ENCODE data around the gene PTPRH.
"Not testable (repeated sequence)": the region's sequence is repeated elsewhere in the genome, so short reads cannot be mapped to it uniquely, and the experiment has no call there.

Gene PTPRH

GRCh38 chr19:55173714-55174409 lies 35.4 kb downstream of the PTPRH start:
- Histone ChIP-seq H3K9ac (ENCODE audit: low read length in 5 of 5) (no peak overlapping the region), H3K27ac (ENCODE audit: low read depth, low read length) (no peak overlapping the region), H3K36me3 (ENCODE audit: control insufficient read depth in 5 of 5, insufficient read depth in 5 of 5, low read length in 5 of 5) (no peaks in the 10 kb centered on the region), H3K4me3 (ENCODE audit: low read depth in 1 of 5, low read length in 5 of 5) (peak overlapping the region in 3 of 5 donors; percentile 34 to 46 (median 38)), H3K9me3 (ENCODE audit: control insufficient read depth in 5 of 5, low read length in 5 of 5) (peaks cover 0 to 3% (median 0%) of the 10 kb centered on the region in 5 donors), H3K27me3 (ENCODE audit: control insufficient read depth in 5 of 5, insufficient read depth in 4 of 5, low read length in 5 of 5) (peaks cover 63 to 89% (median 72%) of the 10 kb centered on the region in 5 donors), H3K4me1 (ENCODE audit: control insufficient read depth in 5 of 5, insufficient read depth in 5 of 5, low read length in 5 of 5) (peaks cover 0 to 11% (median 8%) of the 10 kb centered on the region in 5 donors)

- Histone ChIP-seq H3K4me3 (ENCODE audit: low read depth in 1 of 5, low read length in 5 of 5) (peak overlapping the region in 3 of 5 donors; percentile 34 to 46 (median 38)), H3K36me3 (ENCODE audit: control insufficient read depth in 5 of 5, insufficient read depth in 5 of 5, low read length in 5 of 5) (no peaks in the 10 kb centered on the region), H3K9me3 (ENCODE audit: control insufficient read depth in 5 of 5, low read length in 5 of 5) (peaks cover 0 to 3% (median 0%) of the 10 kb centered on the region in 5 donors), H3K27ac (ENCODE audit: low read depth, low read length) (no peak overlapping the region), H3K9ac (ENCODE audit: low read length in 5 of 5) (no peak overlapping the region), H3K27me3 (ENCODE audit: control insufficient read depth in 5 of 5, insufficient read depth in 4 of 5, low read length in 5 of 5) (peaks cover 60 to 84% (median 70%) of the 10 kb centered on the region in 5 donors), H3K4me1 (ENCODE audit: control insufficient read depth in 5 of 5, insufficient read depth in 5 of 5, low read length in 5 of 5) (peaks cover 0 to 9% (median 7%) of the 10 kb centered on the region in 5 donors)
Measured at GRCh38 chr19:55173186-55173713, 36.1 kb downstream of the PTPRH start.

DNA sequence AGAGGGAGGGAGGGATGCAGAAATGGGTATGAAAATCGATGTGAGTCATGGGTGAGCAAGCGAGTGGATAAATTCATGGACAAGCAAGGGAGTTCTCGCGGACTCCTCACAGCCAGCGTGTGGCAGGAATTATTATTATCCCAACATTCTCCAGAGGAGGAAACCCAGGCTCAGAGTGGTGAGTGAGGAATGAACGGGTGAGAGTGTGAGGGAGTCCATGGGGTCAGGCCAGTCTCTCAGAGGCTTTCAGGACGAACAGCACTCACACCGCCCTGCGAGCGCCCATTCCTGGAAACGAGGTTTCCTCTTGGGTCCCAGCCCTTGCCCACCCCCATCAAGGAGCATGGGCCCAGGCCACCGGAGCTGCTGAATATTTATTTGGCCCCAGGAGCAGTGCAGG lies 36.6 kb downstream of the PTPRH start:
- Histone ChIP-seq H3K9ac (ENCODE audit: low read length in 5 of 5) (no peak overlapping the region), H3K4me1 (ENCODE audit: control insufficient read depth in 5 of 5, insufficient read depth in 5 of 5, low read length in 5 of 5) (peaks cover 0 to 9% (median 7%) of the 10 kb centered on the region in 5 donors), H3K4me3 (ENCODE audit: low read depth in 1 of 5, low read length in 5 of 5) (no peak overlapping the region), H3K36me3 (ENCODE audit: control insufficient read depth in 5 of 5, insufficient read depth in 5 of 5, low read length in 5 of 5) (no peaks in the 10 kb centered on the region), H3K27ac (ENCODE audit: low read depth, low read length) (no peak overlapping the region), H3K27me3 (ENCODE audit: control insufficient read depth in 5 of 5, insufficient read depth in 4 of 5, low read length in 5 of 5) (peaks cover 55 to 80% (median 66%) of the 10 kb centered on the region in 5 donors), H3K9me3 (ENCODE audit: control insufficient read depth in 5 of 5, low read length in 5 of 5) (peaks cover 0 to 3% (median 0%) of the 10 kb centered on the region in 5 donors)

DNA sequence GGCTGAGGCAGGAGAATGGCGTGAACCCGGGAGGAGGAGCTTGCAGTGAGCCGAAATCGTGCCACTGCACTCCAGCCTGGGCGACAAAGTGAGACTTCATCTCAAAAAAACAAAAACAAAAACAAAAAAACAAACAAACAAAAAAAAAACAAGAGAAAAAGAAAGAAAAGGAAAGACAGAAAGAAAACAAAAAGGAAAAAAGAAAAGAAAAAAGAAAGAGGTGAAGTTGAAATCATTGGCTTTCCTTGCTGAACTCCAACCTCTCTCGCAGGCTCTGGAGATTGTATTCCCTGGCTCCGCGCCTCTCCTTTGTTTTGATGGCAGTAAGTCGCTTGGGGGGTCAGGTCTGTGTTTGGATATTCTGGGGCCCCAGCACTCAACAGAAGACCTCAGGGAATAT lies 37.0 kb downstream of the PTPRH start:
- H3K4me1 ChIP-seq (ENCODE audit: control insufficient read depth in 5 of 5, insufficient read depth in 5 of 5, low read length in 5 of 5); H3K9ac ChIP-seq (ENCODE audit: low read length in 5 of 5): not testable (repeated sequence)
- peaks cover 54 to 79% (median 67%) of the 10 kb centered on the region in 5 donors for H3K27me3 ChIP-seq (ENCODE audit: control insufficient read depth in 5 of 5, insufficient read depth in 4 of 5, low read length in 5 of 5)

DNA sequence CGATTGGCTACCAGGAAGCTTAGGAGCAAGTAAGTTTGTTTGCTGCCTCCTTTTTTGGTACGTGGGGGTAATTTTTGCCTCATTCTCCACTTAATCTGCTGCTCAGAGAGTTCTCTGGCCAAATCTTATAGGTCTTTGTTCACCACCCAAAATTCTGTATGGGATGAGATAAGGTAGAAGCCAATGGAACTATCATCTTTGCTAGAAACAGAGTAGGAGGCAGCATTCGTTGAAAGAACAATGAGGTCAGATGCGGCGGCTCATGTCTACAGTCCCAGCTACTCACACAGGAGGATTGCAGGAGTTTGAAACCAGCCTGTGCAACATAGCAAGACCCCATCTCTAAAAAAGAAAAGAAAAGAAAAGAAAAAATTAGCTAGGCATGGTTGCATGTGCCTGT lies 37.9 kb downstream of the PTPRH start:
- Histone ChIP-seq H3K9ac (ENCODE audit: low read length in 5 of 5) (no peak overlapping the region), H3K9me3 (ENCODE audit: control insufficient read depth in 5 of 5, low read length in 5 of 5) (peaks cover 0 to 3% (median 0%) of the 10 kb centered on the region in 5 donors), H3K27ac (ENCODE audit: low read depth, low read length) (no peak overlapping the region), H3K4me1 (ENCODE audit: control insufficient read depth in 5 of 5, insufficient read depth in 5 of 5, low read length in 5 of 5) (peaks cover 0 to 16% (median 13%) of the 10 kb centered on the region in 5 donors), H3K27me3 (ENCODE audit: control insufficient read depth in 5 of 5, insufficient read depth in 4 of 5, low read length in 5 of 5) (peaks cover 46 to 79% (median 67%) of the 10 kb centered on the region in 5 donors), H3K4me3 (ENCODE audit: low read depth in 1 of 5, low read length in 5 of 5) (no peak overlapping the region), H3K36me3 (ENCODE audit: control insufficient read depth in 5 of 5, insufficient read depth in 5 of 5, low read length in 5 of 5) (no peaks in the 10 kb centered on the region)

More for the DNA sequence above, 37.0 kb downstream of the PTPRH start:
- not testable (repeated sequence) for H3K27ac ChIP-seq (ENCODE audit: low read depth, low read length); H3K36me3 ChIP-seq (ENCODE audit: control insufficient read depth in 5 of 5, insufficient read depth in 5 of 5, low read length in 5 of 5); H3K9me3 ChIP-seq (ENCODE audit: control insufficient read depth in 5 of 5, low read length in 5 of 5); H3K4me3 ChIP-seq (ENCODE audit: low read depth in 1 of 5, low read length in 5 of 5)

GRCh38 chr19:55169136-55169535 lies 40.2 kb downstream of the PTPRH start:
- H3K9me3 ChIP-seq (ENCODE audit: control insufficient read depth in 5 of 5, low read length in 5 of 5) = no peaks in the 10 kb centered on the region
- H3K4me3 ChIP-seq (ENCODE audit: low read depth in 1 of 5, low read length in 5 of 5) = no peak overlapping the region
- peaks cover 0 to 21% (median 20%) of the 10 kb centered on the region in 5 donors for H3K4me1 ChIP-seq (ENCODE audit: control insufficient read depth in 5 of 5, insufficient read depth in 5 of 5, low read length in 5 of 5)
- H3K27me3 ChIP-seq (ENCODE audit: control insufficient read depth in 5 of 5, insufficient read depth in 4 of 5, low read length in 5 of 5) = peaks cover 27 to 65% (median 55%) of the 10 kb centered on the region in 5 donors
- H3K27ac ChIP-seq (ENCODE audit: low read depth, low read length) = no peak overlapping the region
- no peak overlapping the region for H3K9ac ChIP-seq (ENCODE audit: low read length in 5 of 5)
- no peaks in the 10 kb centered on the region for H3K36me3 ChIP-seq (ENCODE audit: control insufficient read depth in 5 of 5, insufficient read depth in 5 of 5, low read length in 5 of 5)

GRCh38 chr19:55166530-55167268 lies 42.6 kb downstream of the PTPRH start, which contains the start of gene DNAAF3:
Gene DNAAF3, minus strand, starts transcription at chr19:55166613. Its CDS starts 200 bp downstream, at chr19:55166413.
- Histone ChIP-seq H3K27me3 (ENCODE audit: control insufficient read depth in 5 of 5, insufficient read depth in 4 of 5, low read length in 5 of 5) (peaks cover 17 to 66% (median 58%) of the 10 kb centered on the region in 5 donors), H3K27ac (ENCODE audit: low read depth, low read length) (no peak within 1 kb of the TSS), H3K4me3 (ENCODE audit: low read depth in 1 of 5, low read length in 5 of 5) (peak within 1 kb of the TSS in 4 of 5 donors; percentile 35 to 65 (median 42)), H3K9me3 (ENCODE audit: control insufficient read depth in 5 of 5, low read length in 5 of 5) (no peaks in the 10 kb centered on the region), H3K36me3 (ENCODE audit: control insufficient read depth in 5 of 5, insufficient read depth in 5 of 5, low read length in 5 of 5) (no peaks in the 10 kb centered on the region), H3K9ac (ENCODE audit: low read length in 5 of 5) (no peak within 1 kb of the TSS), H3K4me1 (ENCODE audit: control insufficient read depth in 5 of 5, insufficient read depth in 5 of 5, low read length in 5 of 5) (peaks cover 0 to 14% (median 12%) of the 10 kb centered on the region in 5 donors)

DNA sequence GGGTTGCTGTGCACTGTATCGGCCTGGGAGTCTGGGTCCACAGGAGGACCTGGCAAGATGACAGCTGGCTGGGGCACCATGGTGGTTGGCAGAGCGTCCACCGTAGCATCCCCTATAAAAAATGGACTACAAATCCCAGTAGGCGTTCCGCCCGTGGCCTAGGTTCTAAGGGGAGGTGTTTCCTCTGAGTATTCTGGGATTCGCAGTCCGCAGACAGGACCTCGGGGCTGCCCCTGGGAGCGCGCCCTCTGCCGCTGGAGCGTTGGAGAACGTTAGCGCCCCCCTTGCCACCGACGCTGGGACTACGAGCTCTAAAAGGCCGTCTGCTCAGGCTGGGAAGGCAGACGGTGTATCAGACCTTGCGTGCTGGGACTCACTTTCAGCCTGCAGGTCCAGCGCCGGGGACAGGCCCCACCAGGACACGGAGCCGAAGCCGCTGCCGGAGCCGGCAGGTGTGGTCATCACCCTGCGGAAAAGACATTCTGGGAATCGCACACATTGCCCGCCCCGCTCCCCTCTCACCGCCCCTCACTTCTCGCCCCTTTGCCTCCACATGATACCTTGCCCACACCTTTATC lies 43.3 kb downstream of the PTPRH start:
- H3K27me3 ChIP-seq (ENCODE audit: control insufficient read depth in 5 of 5, insufficient read depth in 4 of 5, low read length in 5 of 5) = peaks cover 16 to 66% (median 57%) of the 10 kb centered on the region in 5 donors

DNA sequence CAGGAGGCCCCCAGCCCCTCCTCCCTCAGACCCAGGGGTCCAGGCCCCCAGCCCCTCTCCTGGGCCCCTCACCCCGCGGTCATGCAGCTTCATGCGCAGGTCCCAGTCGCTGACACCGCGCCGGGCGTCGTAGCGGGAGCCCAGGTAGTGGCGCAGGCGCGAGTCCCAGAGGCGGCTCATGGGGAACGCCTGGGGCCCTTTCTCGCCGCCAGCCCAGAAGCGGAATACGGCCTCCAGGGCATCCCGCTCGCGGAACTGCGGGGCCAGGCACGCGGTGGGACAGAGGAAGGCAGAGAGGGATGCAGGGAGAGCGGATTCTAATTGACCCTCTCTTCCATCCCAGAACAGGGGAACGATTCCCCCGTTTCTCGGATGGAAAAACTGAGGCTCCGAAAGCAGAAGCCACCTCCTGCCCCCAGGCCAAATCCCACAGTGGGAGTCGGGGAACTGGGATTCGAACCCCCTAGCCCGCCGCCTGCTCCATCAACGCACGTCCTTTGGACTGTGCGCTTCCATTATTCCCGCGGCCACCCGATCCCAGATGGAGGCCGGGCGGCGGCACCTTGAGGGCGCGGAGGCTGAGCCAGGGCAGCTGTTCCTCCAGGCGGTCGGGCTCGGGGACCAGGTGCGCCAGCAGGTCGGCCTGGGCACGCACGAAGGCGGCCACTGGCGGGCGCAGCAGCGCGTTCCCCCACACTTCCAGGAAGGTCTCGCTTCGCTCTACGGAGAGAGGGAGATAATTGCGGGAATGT lies 47.6 kb downstream of the PTPRH start:
- Histone ChIP-seq H3K27me3 (ENCODE audit: control insufficient read depth in 5 of 5, insufficient read depth in 4 of 5, low read length in 5 of 5) (peaks cover 24 to 68% (median 60%) of the 10 kb centered on the region in 5 donors), H3K27ac (ENCODE audit: low read depth, low read length) (no peak overlapping the region), H3K4me1 (ENCODE audit: control insufficient read depth in 5 of 5, insufficient read depth in 5 of 5, low read length in 5 of 5) (peaks cover 0 to 10% (median 8%) of the 10 kb centered on the region in 5 donors), H3K9me3 (ENCODE audit: control insufficient read depth in 5 of 5, low read length in 5 of 5) (no peaks in the 10 kb centered on the region), H3K4me3 (ENCODE audit: low read depth in 1 of 5, low read length in 5 of 5) (no peak overlapping the region), H3K36me3 (ENCODE audit: control insufficient read depth in 5 of 5, insufficient read depth in 5 of 5, low read length in 5 of 5) (no peaks in the 10 kb centered on the region), H3K9ac (ENCODE audit: low read length in 5 of 5) (no peak overlapping the region)

More for the DNA sequence above, 43.3 kb downstream of the PTPRH start:
- Histone ChIP-seq H3K9ac (ENCODE audit: low read length in 5 of 5) (no peak overlapping the region), H3K4me1 (ENCODE audit: control insufficient read depth in 5 of 5, insufficient read depth in 5 of 5, low read length in 5 of 5) (peaks cover 0 to 14% (median 12%) of the 10 kb centered on the region in 5 donors), H3K9me3 (ENCODE audit: control insufficient read depth in 5 of 5, low read length in 5 of 5) (no peaks in the 10 kb centered on the region), H3K27ac (ENCODE audit: low read depth, low read length) (no peak overlapping the region), H3K4me3 (ENCODE audit: low read depth in 1 of 5, low read length in 5 of 5) (peak overlapping the region in 4 of 5 donors; percentile 35 to 65 (median 42)), H3K36me3 (ENCODE audit: control insufficient read depth in 5 of 5, insufficient read depth in 5 of 5, low read length in 5 of 5) (no peaks in the 10 kb centered on the region)

Data from subcutaneous abdominal adipose tissue (tissue), 5 donors.